H1 (cell line): ENCODE measurements around the gene SORBS1. TPM values are rescaled to one million over a fixed set of nuclear protein-coding genes. Genes with fewer than 3 reads are reported as not detected.

Experiments used
- CTCF ChIA-PET: fragments of 300-600 bp; sonication (Branson Sonifier 250); formaldehyde crosslinking; loops from one replicate; lab custom pipeline; 2021; ENCODE audit not compliant: partially characterized antibody; lab: Charles Lee
- POLR2A ChIA-PET: fragments of 300-600 bp; sonication (Branson Sonifier 250); formaldehyde crosslinking; loops from one replicate; lab custom pipeline; 2021; ENCODE audit warnings: inconsistent platforms; ENCODE audit not compliant: partially characterized antibody; lab: Charles Lee
- DNase-seq, 2 experiments: peaks; one replicate each; pipeline versions ENCODE4 v3.0.0 to v3.0.0-alpha.2; 2010 to 2022; ENCODE audit warnings: low spot score in 2 of 2, low read depth in 1 of 2, mixed read lengths in 1 of 2
- FAIRE-seq: peaks from 2 replicates; lab custom pipeline; 2011; peaks lifted over from hg19 to GRCh38; lab: Jason Lieb, UNC
- H2AFZ ChIP-seq: 2 replicates; pipeline ENCODE4 v1.8.1; 2012; ENCODE audit warnings: low read length, inconsistent platforms
- H2AK5ac ChIP-seq: 2 replicates; pipeline ENCODE4 v1.6.1; 2013; ENCODE audit warnings: low read depth, low read length
- H2BK120ac ChIP-seq: replicated peaks from 2 replicates; pipeline ENCODE3; 2013; ENCODE audit warnings: low read depth, low read length, inconsistent platforms
- H2BK12ac ChIP-seq: 2 replicates; pipeline ENCODE4 v1.6.1; 2013; ENCODE audit warnings: low read depth, low read length
- H2BK15ac ChIP-seq: 2 replicates; pipeline ENCODE4 v1.6.1; 2013; ENCODE audit warnings: low read length
- H2BK20ac ChIP-seq: 2 replicates; pipeline ENCODE4 v1.6.1; 2013; ENCODE audit warnings: low read length
- H2BK5ac ChIP-seq: 2 replicates; pipeline ENCODE4 v1.6.1; 2013; ENCODE audit warnings: low read depth, low read length
- H3K14ac ChIP-seq: 2 replicates; pipeline ENCODE4 v1.6.1; 2013; ENCODE audit warnings: inconsistent platforms; ENCODE audit not compliant: insufficient read length
- H3K18ac ChIP-seq: 2 replicates; pipeline ENCODE4 v1.6.1; 2013; ENCODE audit warnings: low read length; ENCODE audit errors: extremely low read depth
- H3K23ac ChIP-seq: 2 replicates; pipeline ENCODE4 v1.6.1; 2013; ENCODE audit warnings: inconsistent platforms; ENCODE audit not compliant: insufficient read length
- H3K23me2 ChIP-seq: 2 replicates; pipeline ENCODE4 v1.6.1; 2013; ENCODE audit warnings: low read depth, low read length
- H3K27ac ChIP-seq: 2 replicates; pipeline ENCODE4 v1.6.1; 2011; ENCODE audit warnings: low read depth, low read length, inconsistent platforms
- H3K27me3 ChIP-seq, 4 experiments: replicated peaks in 1 of 4; 1 replicate in 1 of 4; 2 replicates in 3 of 4; pipeline versions ENCODE4 v1.6.1 to v1.8.1; 2011 to 2013; ENCODE audit warnings: low read length in 3 of 4, mild to moderate bottlenecking in 3 of 4, inconsistent platforms in 2 of 4, mixed read lengths in 2 of 4, moderate library complexity in 1 of 4; ENCODE audit not compliant: control insufficient read depth in 3 of 4, insufficient read depth in 3 of 4; ENCODE audit errors: extremely low read depth in 1 of 4
- H3K36me3 ChIP-seq, 4 experiments: 2 replicates each; pipeline versions ENCODE4 v1.6.1 to v1.8.1; 2011 to 2013; ENCODE audit warnings: mild to moderate bottlenecking in 4 of 4, low read length in 3 of 4, moderate library complexity in 2 of 4, control low read depth in 1 of 4, inconsistent platforms in 1 of 4; ENCODE audit not compliant: insufficient read depth in 4 of 4, control insufficient read depth in 2 of 4
- H3K4ac ChIP-seq: replicated peaks from 2 replicates; pipeline ENCODE3; 2013; ENCODE audit warnings: low read length, low read depth, mixed read lengths, inconsistent platforms; ENCODE audit not compliant: insufficient read length
- H3K4me1 ChIP-seq, 4 experiments: replicated peaks in 1 of 4; 1 replicate in 1 of 4; 2 replicates in 3 of 4; pipeline versions ENCODE4 v1.6.1 to v1.8.1; 2011 to 2013; ENCODE audit warnings: low read length in 3 of 4, inconsistent platforms in 2 of 4, mixed read lengths in 1 of 4; ENCODE audit not compliant: insufficient read depth in 4 of 4, control insufficient read depth in 3 of 4
- H3K4me2 ChIP-seq, 2 experiments: 2 replicates each; pipeline versions ENCODE4 v1.6.1 to v1.8.1; 2011 to 2013; ENCODE audit warnings: low read depth in 2 of 2, low read length in 2 of 2, control low read depth in 1 of 2, inconsistent platforms in 1 of 2, mild to moderate bottlenecking in 1 of 2; ENCODE audit not compliant: insufficient read depth in 1 of 2
- H3K4me3 ChIP-seq, 4 experiments: fragments of 200-600, 300-600 bp in 1 of 4; sonication (generic), shearing (Covaris generic), sonication (Bioruptor Twin) in 1 of 4; 2 replicates each; pipeline versions ENCODE4 v1.5.1 to v1.8.1; 2011 to 2016; ENCODE audit warnings: low read length in 4 of 4, low read depth in 3 of 4, control low read depth in 2 of 4, inconsistent platforms in 2 of 4, mild to moderate bottlenecking in 2 of 4, mixed read lengths in 1 of 4, moderate library complexity in 1 of 4; ENCODE audit not compliant: insufficient read depth in 2 of 4; ENCODE audit errors: extremely low read depth in 1 of 4
- H3K56ac ChIP-seq: replicated peaks from 2 replicates; pipeline ENCODE3; 2013; ENCODE audit warnings: low read depth, mild to moderate bottlenecking, mixed read lengths, low read length, inconsistent platforms; ENCODE audit not compliant: insufficient read length
- H3K79me1 ChIP-seq: 2 replicates; pipeline ENCODE4 v1.6.1; 2013; ENCODE audit warnings: low read depth, low read length, control low read depth
- H3K79me2 ChIP-seq, 2 experiments: 2 replicates each; pipeline versions ENCODE4 v1.6.1 to v1.8.1; 2012 to 2013; ENCODE audit warnings: low read length in 2 of 2, mild to moderate bottlenecking in 2 of 2, inconsistent platforms in 1 of 2; ENCODE audit not compliant: insufficient read depth in 2 of 2, control insufficient read depth in 1 of 2
- H3K9ac ChIP-seq, 4 experiments: replicated peaks in 1 of 4; 1 replicate in 1 of 4; 2 replicates in 3 of 4; pipeline versions ENCODE4 v1.6.1 to v1.8.1; 2011 to 2013; ENCODE audit warnings: low read depth in 3 of 4, low read length in 3 of 4, control low read depth in 2 of 4, mild to moderate bottlenecking in 2 of 4, moderate library complexity in 2 of 4, inconsistent platforms in 1 of 4; ENCODE audit errors: extremely low read depth in 1 of 4
- H3K9me3 ChIP-seq, 2 experiments: 2 replicates each; pipeline versions ENCODE4 v1.6.1 to v1.8.1; 2012 to 2013; ENCODE audit warnings: mild to moderate bottlenecking in 2 of 2, moderate library complexity in 2 of 2, control low read depth in 1 of 2, inconsistent platforms in 1 of 2, low read depth in 1 of 2, low read length in 1 of 2, mixed read lengths in 1 of 2; ENCODE audit not compliant: insufficient read depth in 2 of 2
- H4K20me1 ChIP-seq, 2 experiments: replicated peaks in 1 of 2; 2 replicates each; pipeline versions ENCODE3 to v1.8.1; 2011 to 2013; ENCODE audit warnings: inconsistent platforms in 2 of 2, low read length in 2 of 2, mild to moderate bottlenecking in 1 of 2; ENCODE audit not compliant: insufficient read depth in 2 of 2, control insufficient read depth in 1 of 2
- H4K5ac ChIP-seq: 2 replicates; pipeline ENCODE4 v1.6.1; 2013; ENCODE audit warnings: low read length, low read depth, mixed read lengths, inconsistent platforms; ENCODE audit not compliant: insufficient read length
- H4K8ac ChIP-seq: 2 replicates; pipeline ENCODE4 v1.8.0; 2013; ENCODE audit warnings: mild to moderate bottlenecking, moderate library complexity, low read length, inconsistent platforms; ENCODE audit not compliant: insufficient read depth; ENCODE audit errors: extremely low read depth
- H4K91ac ChIP-seq: replicated peaks from 2 replicates; pipeline ENCODE3; 2013; ENCODE audit warnings: low read length, mixed read lengths, inconsistent platforms; ENCODE audit not compliant: insufficient read length
- CHD1 ChIP-seq: IDR thresholded peaks from 2 replicates; pipeline ENCODE4 v1.6.1; 2012; ENCODE audit warnings: low read depth, low read length, improper control_type of control experiment
- CTCF ChIP-seq, 3 experiments: IDR thresholded peaks; 1 replicate in 2 of 3; 2 replicates in 1 of 3; pipeline versions ENCODE4 v1.5.1 to v1.6.1; 2011; ENCODE audit warnings: low read length in 3 of 3, mild to moderate bottlenecking in 3 of 3, inconsistent platforms in 2 of 3, low read depth in 1 of 3, moderate library complexity in 1 of 3; ENCODE audit not compliant: insufficient read depth in 1 of 3; ENCODE audit errors: control extremely low read depth in 1 of 3
- EP300 ChIP-seq, 2 experiments: IDR thresholded peaks; 1 replicate in 1 of 2; 2 replicates in 1 of 2; pipeline ENCODE4 v1.6.1; 2011 to 2012; ENCODE audit warnings: low read depth in 2 of 2, low read length in 2 of 2, mild to moderate bottlenecking in 2 of 2, borderline replicate concordance in 1 of 2, inconsistent platforms in 1 of 2, moderate library complexity in 1 of 2
- JUN ChIP-seq: IDR thresholded peaks from 2 replicates; pipeline ENCODE4 v1.6.1; 2011; ENCODE audit warnings: low read depth, mild to moderate bottlenecking, improper control_type of control experiment, low read length
- JUND ChIP-seq: IDR thresholded peaks from 2 replicates; pipeline ENCODE4 v1.6.1; 2011; ENCODE audit warnings: mild to moderate bottlenecking, improper control_type of control experiment, low read length
- KDM1A ChIP-seq: fragments of 200-600, 300-600 bp; sonication (generic); IDR thresholded peaks from 2 replicates; pipeline ENCODE4 v1.7.1; 2016; ENCODE audit warnings: mild to moderate bottlenecking, low read length, borderline replicate concordance
- MAFK ChIP-seq: IDR thresholded peaks from 2 replicates; pipeline ENCODE4 v1.6.1; 2012; ENCODE audit warnings: low read depth, mild to moderate bottlenecking, improper control_type of control experiment, low read length
- SIX5 ChIP-seq: IDR thresholded peaks from 2 replicates; pipeline ENCODE4 v1.6.1; 2011; ENCODE audit warnings: mild to moderate bottlenecking, low read depth, low read length
- WGBS, 2 experiments: shearing (Covaris generic) in 1 of 2; methylation state at CpG; one replicate each; pipeline versions ENCODE4 v1.1.6 to v1.1.7; 2013 to 2015; ENCODE audit warnings: low lambda C conversion rate in 2 of 2, mixed read lengths in 2 of 2, inconsistent platforms in 1 of 2, low coverage in 1 of 2, missing lambda C conversion rate in 1 of 2; ENCODE audit not compliant: insufficient replicate concordance in 2 of 2, insufficient coverage in 1 of 2, insufficient read length in 1 of 2; ENCODE audit errors: extremely low coverage in 1 of 2, missing lambda C conversion rate in 1 of 2; 5-methylcytosine and 5-hydroxymethylcytosine counted together
- polyA plus RNA-seq, 7 experiments: library from polyadenylated mRNA; depleted of rRNA in 3 of 7; stranded (reverse) in 5 of 7; unstranded in 2 of 7; fragments of >200 nt in 5 of 7; fragments of 200-250 nt in 2 of 7; gene quantifications; 1 replicate in 5 of 7; 2 replicates in 1 of 7; 4 replicates in 1 of 7; pipeline versions ENCODE4 v1.2.1 to v1.2.3, GENCODE V29; 2011 to 2013; ENCODE audit warnings: missing spikeins in 2 of 7, mixed read lengths in 2 of 7
- total RNA-seq: library from RNA; stranded (reverse); fragmentation: NEBNext Ultra II Directional; extraction: Animal tissue kit (Norgen Biotek cat#: 25700); gene quantifications from 2 replicates; pipeline ENCODE4 v1.2.1, GENCODE V29; 2021
- TF ChIP-seq, protein P1 (sequence below): IDR thresholded peaks from 2 replicates; pipeline ENCODE4 v1.6.1; 2012; ENCODE audit warnings: low read length, inconsistent platforms

Gene SORBS1
- total and polyA plus RNA-seq, 2 of the 8 experiments (the other 6 are each of a cell fraction or from before 2014, with no cell fraction given) = 16.0 to 35.0 TPM

- WGBS, 2 experiments = 85% methylated on average over 2 of the region's 2 CpGs; no CpG with 5 or more reads in 1 of the 2 experiments
- Histone ChIP-seq H4K5ac (no peak overlapping the region), H3K79me2 (no peaks in the 10 kb centered on the region; a peak in 1 of 4 replicates), H2BK120ac (no peak overlapping the region), H3K79me1 (no peaks in the 10 kb centered on the region), H3K4me3 (no peak overlapping the region), H3K4me2 (no peak overlapping the region), H4K91ac (no peak overlapping the region), H3K4me1 (no peaks in the 10 kb centered on the region), H3K18ac (no peak overlapping the region), H3K23ac (no peak overlapping the region), H2AK5ac (no peak overlapping the region), H2BK12ac (no peak overlapping the region), H3K14ac (no peak overlapping the region), H2BK20ac (no peak overlapping the region), H4K8ac (no peak overlapping the region), H3K36me3 (peaks cover 0 to 5% (median 0%) of the 10 kb centered on the region in 4 experiments; a peak in 2 of 8 replicates), H2BK15ac (no peak overlapping the region), H3K23me2 (no peaks in the 10 kb centered on the region), H2AFZ (no peak overlapping the region), H3K27ac (no peak overlapping the region), H3K27me3 (no peaks in the 10 kb centered on the region), H4K20me1 (no peaks in the 10 kb centered on the region), H2BK5ac (no peak overlapping the region), H3K56ac (no peak overlapping the region), H3K9me3 (no peaks in the 10 kb centered on the region), H3K4ac (no peak overlapping the region), H3K9ac (no peak overlapping the region)
- POLR2A ChIA-PET = no interaction called here
- no peak for DNase-seq
- CTCF ChIA-PET = interaction anchor here (0.8 to 20.8 kb wide), 10 partner anchors 8 to 166 kb away, joined by 3 to 284 read pairs (median 6); no protein-coding TSS in a partner anchor
- TF ChIP-seq SIX5 (no peak), CHD1 (no peak), JUND (no peak), EP300 (IDR thresholded peaks at IDR 0.05; ENCODE audit: borderline replicate concordance in 1 of 2, low read depth in 2 of 2, low read length in 2 of 2) (no peak), CTCF (IDR thresholded peaks at IDR 0.05; ENCODE audit: control extremely low read depth in 1 of 3, insufficient read depth in 1 of 3, low read depth in 1 of 3, low read length in 3 of 3) (no peak), KDM1A (no peak), JUN (no peak), MAFK (no peak)
- TF ChIP-seq, protein P1, sequence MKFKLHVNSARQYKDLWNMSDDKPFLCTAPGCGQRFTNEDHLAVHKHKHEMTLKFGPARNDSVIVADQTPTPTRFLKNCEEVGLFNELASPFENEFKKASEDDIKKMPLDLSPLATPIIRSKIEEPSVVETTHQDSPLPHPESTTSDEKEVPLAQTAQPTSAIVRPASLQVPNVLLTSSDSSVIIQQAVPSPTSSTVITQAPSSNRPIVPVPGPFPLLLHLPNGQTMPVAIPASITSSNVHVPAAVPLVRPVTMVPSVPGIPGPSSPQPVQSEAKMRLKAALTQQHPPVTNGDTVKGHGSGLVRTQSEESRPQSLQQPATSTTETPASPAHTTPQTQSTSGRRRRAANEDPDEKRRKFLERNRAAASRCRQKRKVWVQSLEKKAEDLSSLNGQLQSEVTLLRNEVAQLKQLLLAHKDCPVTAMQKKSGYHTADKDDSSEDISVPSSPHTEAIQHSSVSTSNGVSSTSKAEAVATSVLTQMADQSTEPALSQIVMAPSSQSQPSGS = no peak
- no peak for FAIRE-seq
These were observed 122.4 kb downstream of the SORBS1 start for GRCh38 chr10:95438781-95439180.
